Suprapubic skin (tissue), 3 donors: Measurements from ENCODE around the gene CDC42EP4.

ENCODE experiments used
- POLR2A ChIP-seq, 2 donors: fragments of 450-650 bp; IDR thresholded peaks; one replicate each; pipeline ENCODE4 v1.6.1; 2017; ENCODE audit warnings: antibody characterized with exemption in 2 of 2, mild to moderate bottlenecking in 2 of 2, moderate library complexity in 2 of 2
- TF ChIP-seq, protein P1 (sequence below), 2 donors: fragments of 200-600 bp in 1 of 2; fragments of 450-650 bp in 1 of 2; sonication (generic) in 1 of 2; IDR thresholded peaks; one replicate each; pipeline ENCODE4 v1.5.1; 2016 to 2019; ENCODE audit warnings: antibody characterized with exemption in 2 of 2, mild to moderate bottlenecking in 1 of 2, moderate library complexity in 1 of 2

DNA sequence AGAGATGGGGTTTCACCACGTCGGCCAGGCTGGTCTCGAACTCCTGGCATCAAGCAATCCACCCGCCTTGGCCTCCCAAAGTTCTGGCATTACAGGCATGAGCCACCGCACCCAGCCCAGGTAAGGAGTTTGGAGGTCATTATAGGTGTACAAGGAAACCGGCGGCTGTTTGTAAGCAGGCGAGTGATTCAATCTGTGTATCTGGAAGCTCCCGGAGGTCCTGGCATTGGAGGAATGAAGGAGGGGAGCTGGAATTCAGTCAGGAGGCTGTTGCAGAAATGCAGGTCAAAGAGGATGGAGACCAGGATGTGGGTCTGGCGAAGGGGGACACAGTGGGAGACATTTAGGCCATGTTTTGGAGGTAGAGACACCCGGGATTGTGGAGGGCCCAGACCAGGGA, 18.8 kb downstream of the CDC42EP4 start:
- TF ChIP-seq, protein P1, sequence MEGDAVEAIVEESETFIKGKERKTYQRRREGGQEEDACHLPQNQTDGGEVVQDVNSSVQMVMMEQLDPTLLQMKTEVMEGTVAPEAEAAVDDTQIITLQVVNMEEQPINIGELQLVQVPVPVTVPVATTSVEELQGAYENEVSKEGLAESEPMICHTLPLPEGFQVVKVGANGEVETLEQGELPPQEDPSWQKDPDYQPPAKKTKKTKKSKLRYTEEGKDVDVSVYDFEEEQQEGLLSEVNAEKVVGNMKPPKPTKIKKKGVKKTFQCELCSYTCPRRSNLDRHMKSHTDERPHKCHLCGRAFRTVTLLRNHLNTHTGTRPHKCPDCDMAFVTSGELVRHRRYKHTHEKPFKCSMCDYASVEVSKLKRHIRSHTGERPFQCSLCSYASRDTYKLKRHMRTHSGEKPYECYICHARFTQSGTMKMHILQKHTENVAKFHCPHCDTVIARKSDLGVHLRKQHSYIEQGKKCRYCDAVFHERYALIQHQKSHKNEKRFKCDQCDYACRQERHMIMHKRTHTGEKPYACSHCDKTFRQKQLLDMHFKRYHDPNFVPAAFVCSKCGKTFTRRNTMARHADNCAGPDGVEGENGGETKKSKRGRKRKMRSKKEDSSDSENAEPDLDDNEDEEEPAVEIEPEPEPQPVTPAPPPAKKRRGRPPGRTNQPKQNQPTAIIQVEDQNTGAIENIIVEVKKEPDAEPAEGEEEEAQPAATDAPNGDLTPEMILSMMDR (IDR thresholded peaks at IDR 0.05) = no peak
- no peak for TF ChIP-seq POLR2A (IDR thresholded peaks at IDR 0.05)
